Upper lobe of left lung (tissue), 4 donors: ENCODE measurements around the gene RPL38.

Experiments used
- EP300 ChIP-seq, 4 donors: sonication (generic); formaldehyde crosslinking; IDR thresholded peaks; one replicate each; pipeline ENCODE4 v1.5.1; 2017; ENCODE audit warnings: antibody characterized with exemption in 4 of 4, control low read depth in 2 of 4
- POLR2A ChIP-seq, 4 donors: fragments of 450-650 bp; IDR thresholded peaks; one replicate each; pipeline ENCODE4 v1.5.1; 2016 to 2017; ENCODE audit warnings: antibody characterized with exemption in 4 of 4, mild to moderate bottlenecking in 2 of 4
- TF ChIP-seq, protein P1 (sequence below), 6 experiments: fragments of 450-650 bp in 4 of 6; fragments of 200-600 bp in 2 of 6; sonication (generic) in 2 of 6; IDR thresholded peaks; one replicate each; pipeline ENCODE4 v1.5.1; 2016 to 2019; ENCODE audit warnings: antibody characterized with exemption in 6 of 6

DNA sequence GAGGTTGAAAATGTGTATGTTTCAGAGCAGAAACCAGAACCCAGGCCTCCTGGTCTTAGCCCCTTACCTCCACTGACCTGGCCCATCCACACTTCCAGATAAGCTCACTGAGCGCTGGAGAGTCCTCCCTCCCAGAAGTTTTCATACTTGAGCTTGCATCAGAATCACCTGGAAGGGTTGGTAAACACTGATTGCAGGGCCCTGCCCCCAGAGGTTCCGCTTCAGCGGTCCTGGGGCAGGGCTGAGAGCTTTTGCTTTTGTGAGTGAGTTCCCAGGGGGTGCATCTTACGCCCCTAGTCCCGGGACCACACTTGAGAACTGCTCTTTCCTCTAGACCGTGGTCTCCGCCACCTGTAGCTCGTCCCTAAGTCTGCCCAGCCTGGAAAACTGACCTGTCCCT, 30.5 kb downstream of the RPL38 start:
- TF ChIP-seq POLR2A (IDR thresholded peaks at IDR 0.05) = no peak
- TF ChIP-seq, protein P1, sequence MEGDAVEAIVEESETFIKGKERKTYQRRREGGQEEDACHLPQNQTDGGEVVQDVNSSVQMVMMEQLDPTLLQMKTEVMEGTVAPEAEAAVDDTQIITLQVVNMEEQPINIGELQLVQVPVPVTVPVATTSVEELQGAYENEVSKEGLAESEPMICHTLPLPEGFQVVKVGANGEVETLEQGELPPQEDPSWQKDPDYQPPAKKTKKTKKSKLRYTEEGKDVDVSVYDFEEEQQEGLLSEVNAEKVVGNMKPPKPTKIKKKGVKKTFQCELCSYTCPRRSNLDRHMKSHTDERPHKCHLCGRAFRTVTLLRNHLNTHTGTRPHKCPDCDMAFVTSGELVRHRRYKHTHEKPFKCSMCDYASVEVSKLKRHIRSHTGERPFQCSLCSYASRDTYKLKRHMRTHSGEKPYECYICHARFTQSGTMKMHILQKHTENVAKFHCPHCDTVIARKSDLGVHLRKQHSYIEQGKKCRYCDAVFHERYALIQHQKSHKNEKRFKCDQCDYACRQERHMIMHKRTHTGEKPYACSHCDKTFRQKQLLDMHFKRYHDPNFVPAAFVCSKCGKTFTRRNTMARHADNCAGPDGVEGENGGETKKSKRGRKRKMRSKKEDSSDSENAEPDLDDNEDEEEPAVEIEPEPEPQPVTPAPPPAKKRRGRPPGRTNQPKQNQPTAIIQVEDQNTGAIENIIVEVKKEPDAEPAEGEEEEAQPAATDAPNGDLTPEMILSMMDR (IDR thresholded peaks at IDR 0.05) = no peak
- no peak for TF ChIP-seq EP300 (IDR thresholded peaks at IDR 0.05)
